Measurements from ENCODE around the gene HYAL2.

Gene HYAL2

GRCh38 chr3:50298836-50299637 is 23.5 kb downstream of the HYAL2 start, which contains the start of the genes HYAL3 and NAA80:
Gene HYAL3, minus strand, starts transcription at chr3:50299405. Its CDS starts 3,803 bp downstream, at chr3:50295602.
Gene NAA80, minus strand, starts transcription at chr3:50299405. Its CDS starts 1,942 bp downstream, at chr3:50297463.
- TF ChIP-seq CTCF (IDR thresholded peaks at IDR 0.05; ENCODE audit: low read depth, low read length): peak; percentile 17
- peak; percentile 99 for DNase-seq (ENCODE audit: extremely low read depth, low read depth)

GRCh38 chr3:50297896-50298725 is 24.4 kb downstream of the HYAL2 start:
- TF ChIP-seq CTCF (IDR thresholded peaks at IDR 0.05; ENCODE audit: low read depth, low read length): no peak
- no peak for DNase-seq (ENCODE audit: extremely low read depth, low read depth)

GRCh38 chr3:50297384-50297775 is 25.2 kb downstream of the HYAL2 start:
- no peak for DNase-seq (ENCODE audit: extremely low read depth, low read depth)
- no peak for TF ChIP-seq CTCF (IDR thresholded peaks at IDR 0.05; ENCODE audit: low read depth, low read length)

GRCh38 chr3:50296721-50297383 is 25.7 kb downstream of the HYAL2 start:
- no peak for TF ChIP-seq CTCF (IDR thresholded peaks at IDR 0.05; ENCODE audit: low read depth, low read length)

GRCh38 chr3:50295553-50296431 is 26.8 kb downstream of the HYAL2 start:
- no peak for TF ChIP-seq CTCF (IDR thresholded peaks at IDR 0.05; ENCODE audit: low read depth, low read length)
- no peak for DNase-seq (ENCODE audit: extremely low read depth, low read depth)

More at GRCh38 chr3:50296721-50297383, 25.7 kb downstream of the HYAL2 start:
- no peak for DNase-seq (ENCODE audit: extremely low read depth, low read depth)

GRCh38 chr3:50294492-50295403 is 27.8 kb downstream of the HYAL2 start:
- TF ChIP-seq CTCF (IDR thresholded peaks at IDR 0.05; ENCODE audit: low read depth, low read length): no peak
- no peak for DNase-seq (ENCODE audit: extremely low read depth, low read depth)
